ENCODE measurements around the gene ZSCAN20. TPM values are rescaled to one million over a fixed set of nuclear protein-coding genes. Genes with fewer than 3 reads are reported as not detected.

The ZSCAN20 gene
- total RNA-seq, 2 experiments from 2014 or later = 0.27 to 0.50 TPM

- Histone ChIP-seq H3K27ac (ENCODE audit: low read depth in 1 of 2, low read length in 2 of 2) (no peak overlapping the region), H3K9me3 (ENCODE audit: control insufficient read depth in 1 of 2, insufficient read depth in 1 of 2, low read length in 2 of 2) (no peaks in the 10 kb centered on the region), H3K36me3 (ENCODE audit: insufficient read depth, low read length) (no peaks in the 10 kb centered on the region), H3K4me3 (ENCODE audit: low read length) (no peak overlapping the region), H3K4me1 (ENCODE audit: insufficient read depth, low read length) (peaks cover 11% of the 10 kb centered on the region), H3K27me3 (ENCODE audit: control insufficient read depth in 1 of 2, insufficient read depth in 2 of 2, low read length in 2 of 2) (peaks cover 0 to 12% of the 10 kb centered on the region in 2 experiments)
- H3K4me3 Mint-ChIP-seq = no peak overlapping the region
- no peak for TF ChIP-seq CTCF (IDR thresholded peaks at IDR 0.05)
- H3K36me3 Mint-ChIP-seq (ENCODE audit: low read depth) = no peaks in the 10 kb centered on the region
- H3K27me3 Mint-ChIP-seq = peaks cover 12% of the 10 kb centered on the region
- CTCF ChIA-PET = no interaction called here
- DNase-seq (peak in 3 of 14 experiments; percentile 13 to 75 (median 61)), ATAC-seq (ENCODE audit: poor library complexity) (no peak)
- no peaks in the 10 kb centered on the region for H3K9me3 Mint-ChIP-seq
- intact Hi-C loops (cut with DNase I, micrococcal nuclease) = no loop called here
- no peak overlapping the region for H3K27ac Mint-ChIP-seq
- POLR2A ChIA-PET = no interaction called here
- H3K4me1 Mint-ChIP-seq (ENCODE audit: low read depth) = peaks cover 4% of the 10 kb centered on the region
Observed at GRCh38 chr1:33433509-33434362, 38.7 kb upstream of the ZSCAN20 start.

GRCh38 chr1:33434363-33434750 is 38.1 kb upstream of the ZSCAN20 start:
- H3K36me3 Mint-ChIP-seq (ENCODE audit: low read depth) = no peaks in the 10 kb centered on the region
- no peaks in the 10 kb centered on the region for H3K9me3 ChIP-seq (ENCODE audit: control insufficient read depth in 1 of 2, insufficient read depth in 1 of 2, low read length in 2 of 2)
- peaks cover 11% of the 10 kb centered on the region for H3K4me1 ChIP-seq (ENCODE audit: insufficient read depth, low read length)
- peaks cover 12% of the 10 kb centered on the region for H3K27me3 Mint-ChIP-seq
- H3K27ac ChIP-seq (ENCODE audit: low read depth in 1 of 2, low read length in 2 of 2) = no peak overlapping the region
- no peaks in the 10 kb centered on the region for H3K36me3 ChIP-seq (ENCODE audit: insufficient read depth, low read length)
- H3K4me3 Mint-ChIP-seq = no peak overlapping the region
- ChIA-PET CTCF (no interaction called here), POLR2A (no interaction called here)
- H3K9me3 Mint-ChIP-seq = no peaks in the 10 kb centered on the region
- no peak for ATAC-seq (ENCODE audit: poor library complexity)
- DNase-seq = no peak
- peaks cover 0 to 7% of the 10 kb centered on the region in 2 experiments for H3K27me3 ChIP-seq (ENCODE audit: control insufficient read depth in 1 of 2, insufficient read depth in 2 of 2, low read length in 2 of 2)
- H3K4me3 ChIP-seq (ENCODE audit: low read length) = no peak overlapping the region
- H3K27ac Mint-ChIP-seq = no peak overlapping the region
- TF ChIP-seq CTCF (IDR thresholded peaks at IDR 0.05) = no peak
- peaks cover 4% of the 10 kb centered on the region for H3K4me1 Mint-ChIP-seq (ENCODE audit: low read depth)
- intact Hi-C loops (cut with DNase I, micrococcal nuclease) = no loop called here

DNA sequence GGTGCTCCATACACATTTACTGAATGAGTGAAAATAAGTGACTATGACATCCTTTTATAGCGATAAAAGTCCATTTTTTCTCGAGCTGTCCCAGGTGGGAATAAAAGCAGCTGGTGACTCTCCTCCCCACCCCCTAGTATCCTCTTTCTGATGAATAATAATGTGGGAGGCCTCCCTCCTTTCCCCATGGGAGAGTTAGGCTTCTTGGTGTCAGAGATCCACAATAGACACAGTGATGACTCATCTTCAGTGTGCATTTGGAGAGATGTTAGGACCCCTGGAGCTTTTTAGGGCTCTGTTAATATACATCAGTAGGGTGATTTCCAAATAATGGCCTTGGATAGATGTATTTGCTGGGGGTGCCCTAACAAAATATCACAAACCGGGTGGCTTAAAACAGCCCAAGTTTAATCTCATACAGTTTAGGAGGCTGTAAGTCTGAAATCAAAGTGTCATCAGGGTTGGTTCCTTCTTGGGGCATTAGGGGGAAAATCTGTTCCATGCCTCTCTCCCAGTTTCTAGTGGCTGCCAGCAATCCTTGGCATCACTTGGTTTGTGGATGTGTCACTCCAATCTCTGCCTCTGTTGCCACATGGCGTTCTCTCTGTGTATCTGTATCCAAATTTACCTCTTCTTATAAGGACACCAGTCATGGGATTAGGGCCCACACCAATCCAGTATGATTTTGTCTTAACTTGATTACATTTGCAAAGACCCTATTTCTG is 37.2 kb upstream of the ZSCAN20 start:
- Mint-ChIP-seq H3K4me3 (no peak overlapping the region), H3K9me3 (no peaks in the 10 kb centered on the region), H3K27ac (no peak overlapping the region), H3K4me1 (ENCODE audit: low read depth) (peaks cover 4% of the 10 kb centered on the region), H3K36me3 (ENCODE audit: low read depth) (no peaks in the 10 kb centered on the region), H3K27me3 (peaks cover 12% of the 10 kb centered on the region)
- no peaks in the 10 kb centered on the region for H3K27me3 ChIP-seq (ENCODE audit: control insufficient read depth in 1 of 2, insufficient read depth in 2 of 2, low read length in 2 of 2)
- H3K4me1 ChIP-seq (ENCODE audit: insufficient read depth, low read length) = peaks cover 6% of the 10 kb centered on the region
- no peak for ATAC-seq (ENCODE audit: poor library complexity)
- TF ChIP-seq CTCF (IDR thresholded peaks at IDR 0.05) = no peak
- intact Hi-C loops (cut with DNase I, micrococcal nuclease) = no loop called here
- no peak overlapping the region for H3K27ac ChIP-seq (ENCODE audit: low read depth in 1 of 2, low read length in 2 of 2)
- ChIA-PET POLR2A (no interaction called here), CTCF (no interaction called here)
- no peak overlapping the region for H3K4me3 ChIP-seq (ENCODE audit: low read length)
- H3K9me3 ChIP-seq (ENCODE audit: control insufficient read depth in 1 of 2, insufficient read depth in 1 of 2, low read length in 2 of 2) = no peaks in the 10 kb centered on the region
- no peak for DNase-seq
- H3K36me3 ChIP-seq (ENCODE audit: insufficient read depth, low read length) = no peaks in the 10 kb centered on the region
